GM12878 (cell line): ENCODE results near the gene CYP8B1. TPM values are rescaled to one million over a fixed set of nuclear protein-coding genes. Genes with fewer than 3 reads are reported as not detected.

ENCODE experiments used
- CHD1 ChIP-seq: IDR thresholded peaks from 2 replicates; pipeline ENCODE4 v1.6.1; 2012; ENCODE audit warnings: low read depth, low read length, improper control_type of control experiment
- DPF2 ChIP-seq: fragments of 450-650 bp; IDR thresholded peaks from 2 replicates; pipeline ENCODE4 v1.6.1; 2017; ENCODE audit warnings: mild to moderate bottlenecking
- PRDM15 ChIP-seq: fragments of 450-650 bp; formaldehyde crosslinking; IDR thresholded peaks from 2 replicates; pipeline ENCODE4 v1.4.0; 2020; ENCODE audit warnings: mild to moderate bottlenecking, moderate library complexity
- RCOR1 ChIP-seq: conservative IDR thresholded peaks from 2 replicates; pipeline ENCODE4 v1.6.1; 2012; ENCODE audit warnings: low read depth, low read length, improper control_type of control experiment
- polyA plus RNA-seq, 11 experiments: library from polyadenylated mRNA; depleted of rRNA in 4 of 11; unstranded in 6 of 11; stranded (reverse) in 5 of 11; fragments of >200 nt; fragmentation: Nextera tagmentation in 4 of 11; fragmentation: Illumina TruSeq in 1 of 11; extraction: Ambion mirVana in 4 of 11; extraction: Trizol in 1 of 11; gene quantifications; 1 replicate in 1 of 11; 2 replicates in 10 of 11; pipeline versions ENCODE4 v1.2.1 to v1.2.3, GENCODE V29; 2011 to 2016; ENCODE audit warnings: inconsistent platforms in 2 of 11, missing spikeins in 2 of 11, low read depth in 1 of 11
- total RNA-seq, 4 experiments: library from RNA; depleted of rRNA in 3 of 4; stranded (reverse); fragments of >200 nt in 3 of 4; fragmentation: Illumina TruSeq in 1 of 4; extraction: Trizol in 1 of 4; gene quantifications; 2 replicates each; pipeline versions ENCODE4 v1.2.1 to v1.2.3, GENCODE V29; 2013 to 2021
- TF ChIP-seq, protein P1 (sequence below): fragments of 450-650 bp; IDR thresholded peaks from 2 replicates; pipeline ENCODE4 v1.6.1; 2017; ENCODE audit warnings: mild to moderate bottlenecking, moderate library complexity

Gene CYP8B1
- total and polyA plus RNA-seq, 10 of the 15 experiments (the other 5 are each of a cell fraction or from before 2014, with no cell fraction given) = 0.08 TPM; not detected in 9

- TF ChIP-seq RCOR1 = no peak
- no peak for TF ChIP-seq DPF2
- TF ChIP-seq, protein P1, sequence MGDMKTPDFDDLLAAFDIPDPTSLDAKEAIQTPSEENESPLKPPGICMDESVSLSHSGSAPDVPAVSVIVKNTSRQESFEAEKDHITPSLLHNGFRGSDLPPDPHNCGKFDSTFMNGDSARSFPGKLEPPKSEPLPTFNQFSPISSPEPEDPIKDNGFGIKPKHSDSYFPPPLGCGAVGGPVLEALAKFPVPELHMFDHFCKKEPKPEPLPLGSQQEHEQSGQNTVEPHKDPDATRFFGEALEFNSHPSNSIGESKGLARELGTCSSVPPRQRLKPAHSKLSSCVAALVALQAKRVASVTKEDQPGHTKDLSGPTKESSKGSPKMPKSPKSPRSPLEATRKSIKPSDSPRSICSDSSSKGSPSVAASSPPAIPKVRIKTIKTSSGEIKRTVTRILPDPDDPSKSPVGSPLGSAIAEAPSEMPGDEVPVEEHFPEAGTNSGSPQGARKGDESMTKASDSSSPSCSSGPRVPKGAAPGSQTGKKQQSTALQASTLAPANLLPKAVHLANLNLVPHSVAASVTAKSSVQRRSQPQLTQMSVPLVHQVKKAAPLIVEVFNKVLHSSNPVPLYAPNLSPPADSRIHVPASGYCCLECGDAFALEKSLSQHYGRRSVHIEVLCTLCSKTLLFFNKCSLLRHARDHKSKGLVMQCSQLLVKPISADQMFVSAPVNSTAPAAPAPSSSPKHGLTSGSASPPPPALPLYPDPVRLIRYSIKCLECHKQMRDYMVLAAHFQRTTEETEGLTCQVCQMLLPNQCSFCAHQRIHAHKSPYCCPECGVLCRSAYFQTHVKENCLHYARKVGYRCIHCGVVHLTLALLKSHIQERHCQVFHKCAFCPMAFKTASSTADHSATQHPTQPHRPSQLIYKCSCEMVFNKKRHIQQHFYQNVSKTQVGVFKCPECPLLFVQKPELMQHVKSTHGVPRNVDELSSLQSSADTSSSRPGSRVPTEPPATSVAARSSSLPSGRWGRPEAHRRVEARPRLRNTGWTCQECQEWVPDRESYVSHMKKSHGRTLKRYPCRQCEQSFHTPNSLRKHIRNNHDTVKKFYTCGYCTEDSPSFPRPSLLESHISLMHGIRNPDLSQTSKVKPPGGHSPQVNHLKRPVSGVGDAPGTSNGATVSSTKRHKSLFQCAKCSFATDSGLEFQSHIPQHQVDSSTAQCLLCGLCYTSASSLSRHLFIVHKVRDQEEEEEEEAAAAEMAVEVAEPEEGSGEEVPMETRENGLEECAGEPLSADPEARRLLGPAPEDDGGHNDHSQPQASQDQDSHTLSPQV = no peak
- TF ChIP-seq PRDM15 (CRISPR knock-in tag) = no peak
- no peak for TF ChIP-seq CHD1
Observed at GRCh38 chr3:42855547-42856380, 19.9 kb downstream of the CYP8B1 start (continued).
